GM12801 (cell line): Measurements from ENCODE around the gene RIIAD1.

Experiments used
- CTCF ChIP-seq: IDR thresholded peaks from one replicate; pipeline ENCODE4 v1.5.1; 2011; ENCODE audit warnings: control low read depth; ENCODE audit not compliant: insufficient read length; ENCODE audit errors: extremely low read depth

RIIAD1 gene

GRCh38 chr1:151718011-151718431, 3.3 kb upstream of the RIIAD1 start:
- no peak for TF ChIP-seq CTCF

- no peak for TF ChIP-seq CTCF
These were observed 2.7 kb upstream of the RIIAD1 start for GRCh38 chr1:151718666-151719065.

DNA sequence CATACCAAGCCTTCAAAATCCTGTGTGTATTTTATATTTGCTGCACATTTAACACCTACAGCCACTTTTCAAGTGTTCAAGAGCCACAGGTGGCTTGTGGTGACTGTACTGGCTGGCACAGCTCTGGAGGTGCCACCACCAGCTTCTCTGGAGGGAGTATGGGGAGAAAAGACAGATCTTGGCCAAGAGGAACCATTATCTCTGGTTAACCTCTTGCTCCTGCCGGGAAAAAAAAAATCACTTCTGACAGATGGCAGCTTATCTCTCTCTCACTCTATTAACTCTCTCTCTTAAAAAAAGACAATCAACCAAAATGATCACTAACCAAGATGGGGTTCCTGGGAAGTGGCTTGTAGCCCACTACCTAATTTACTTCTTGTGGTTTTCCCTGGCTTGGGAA, 1.2 kb upstream of the RIIAD1 start:
- no peak for TF ChIP-seq CTCF

GRCh38 chr1:151720554-151720953, 768 bp upstream of the RIIAD1 start:
- no peak for TF ChIP-seq CTCF

GRCh38 chr1:151721788-151722510, 627 bp downstream of the RIIAD1 start:
- no peak for TF ChIP-seq CTCF

- no peak for TF ChIP-seq CTCF
These were observed 2.5 kb downstream of the RIIAD1 start for GRCh38 chr1:151723726-151724370.

DNA sequence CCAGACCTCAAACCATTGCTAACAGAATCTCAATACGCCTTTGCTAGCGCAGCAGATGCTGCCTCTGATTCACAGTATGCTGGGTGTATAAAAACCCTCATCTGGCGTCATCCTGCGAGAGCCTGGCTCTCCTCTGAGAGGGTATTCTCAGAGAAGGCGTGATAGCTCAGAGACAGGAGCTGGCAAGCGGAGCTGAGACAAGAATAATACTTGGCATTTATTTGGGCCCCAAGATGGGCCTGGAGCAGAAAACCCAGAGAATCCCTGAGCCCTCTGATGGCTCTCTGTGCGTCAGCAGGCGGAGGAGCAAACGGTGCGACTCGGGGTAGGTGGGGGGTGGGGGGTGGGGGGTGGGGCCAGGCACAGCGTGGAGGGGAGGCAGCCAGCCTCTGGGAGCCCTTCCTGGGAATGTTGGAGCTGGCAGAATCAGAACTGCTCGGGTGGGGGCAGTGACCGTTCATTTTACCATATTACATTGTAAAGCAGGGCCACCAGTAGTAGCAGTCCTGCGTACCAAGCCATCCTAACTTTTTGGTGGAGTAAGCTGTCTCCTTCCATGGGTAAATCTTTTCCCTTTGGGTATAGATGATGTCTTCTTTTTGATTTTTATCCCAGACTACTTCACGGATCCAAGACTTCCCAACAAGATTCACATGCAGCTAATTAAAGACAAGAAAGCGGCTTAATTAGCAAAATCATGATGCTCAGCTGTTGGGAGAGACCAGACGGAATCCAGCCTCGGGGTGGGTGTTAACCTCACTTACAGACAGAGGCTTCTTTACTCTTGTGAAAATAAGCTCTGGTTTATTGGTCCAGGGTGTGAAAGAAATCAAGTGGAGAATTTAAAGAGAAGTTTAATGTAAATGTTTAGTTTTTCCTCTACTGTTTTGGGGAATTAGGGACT, 7.1 kb downstream of the RIIAD1 start:
- TF ChIP-seq CTCF, result no peak
